A673 (cell line): ENCODE measurements around the gene ELL2. TPM values are rescaled to one million over a fixed set of nuclear protein-coding genes. Genes with fewer than 3 reads are reported as not detected.

ENCODE experiments used
- BruUV-seq: library from RNA; stranded (reverse); fragments of 400-500 nt; replicated peaks from 2 replicates; lab custom pipeline; 2021; lab: Mats Ljungman, UMichigan
- CTCF ChIA-PET: fragments of 300-600 bp; sonication (Branson Sonifier 250); formaldehyde crosslinking; loops from one replicate; lab custom pipeline; 2022; ENCODE audit warnings: antibody characterized with exemption; lab: Charles Lee
- POLR2A ChIA-PET: fragments of 300-600 bp; sonication (Branson Sonifier 250); formaldehyde crosslinking; loops from one replicate; lab custom pipeline; 2022; ENCODE audit warnings: antibody characterized with exemption; ENCODE audit not compliant: low non-redundant PET; lab: Charles Lee
- DNase-seq: peaks from one replicate; pipeline ENCODE4 v3.0.0-alpha.2; 2015; ENCODE audit warnings: low spot score
- H3K27ac ChIP-seq: fragments of 200-600 bp; sonication (generic); 2 replicates; pipeline ENCODE4 v1.5.1; 2016; ENCODE audit warnings: mixed run types, low read depth, mild to moderate bottlenecking, mixed read lengths, antibody characterized with exemption, low read length; ENCODE audit not compliant: poor library complexity, severe bottlenecking
- H3K27me3 ChIP-seq: fragments of 200-600 bp; sonication (generic); replicated peaks from 2 replicates; pipeline ENCODE4 v1.6.1; 2017; ENCODE audit warnings: mixed run types, low read depth, mild to moderate bottlenecking, mixed read lengths, antibody characterized with exemption, low read length; ENCODE audit not compliant: insufficient read depth, poor library complexity
- H3K36me3 ChIP-seq: fragments of 200-600 bp; sonication (generic); 2 replicates; pipeline ENCODE4 v1.6.1; 2016; ENCODE audit warnings: mixed run types, mild to moderate bottlenecking, mixed read lengths, antibody characterized with exemption, low read length; ENCODE audit not compliant: insufficient read depth, poor library complexity, severe bottlenecking
- H3K4me1 ChIP-seq: fragments of 200-600 bp; sonication (generic); 2 replicates; pipeline ENCODE4 v1.6.1; 2017; ENCODE audit warnings: mixed run types, mild to moderate bottlenecking, mixed read lengths, antibody characterized with exemption, low read length; ENCODE audit not compliant: insufficient read depth, poor library complexity, severe bottlenecking
- H3K4me3 ChIP-seq: fragments of 200-600 bp; sonication (generic); 2 replicates; pipeline ENCODE4 v1.5.1; 2016; ENCODE audit warnings: low read depth, mixed run types, mild to moderate bottlenecking, mixed read lengths, low read length; ENCODE audit not compliant: poor library complexity, severe bottlenecking
- H3K9me3 ChIP-seq: fragments of 200-600 bp; sonication (generic); 2 replicates; pipeline ENCODE4 v1.6.1; 2016; ENCODE audit warnings: mixed run types, low read depth, mild to moderate bottlenecking, mixed read lengths, antibody characterized with exemption, low read length; ENCODE audit not compliant: poor library complexity, severe bottlenecking
- CTCF ChIP-seq: fragments of 300-800, 200-600 bp; sonication (generic); conservative IDR thresholded peaks from 2 replicates; pipeline ENCODE4 v1.5.1; 2017; ENCODE audit warnings: low read depth, mild to moderate bottlenecking, antibody characterized with exemption, low read length, moderate library complexity, mixed read lengths
- EZH2 ChIP-seq: fragments of 200-600 bp; sonication (generic); IDR thresholded peaks from 2 replicates; pipeline ENCODE4 v1.6.1; 2017; ENCODE audit warnings: borderline replicate concordance, low read depth, mild to moderate bottlenecking, mixed read lengths, antibody characterized with exemption, low read length; ENCODE audit not compliant: poor library complexity, severe bottlenecking
- intact Hi-C: fragments of 100-400 bp; cut with micrococcal nuclease; formaldehyde crosslinking; loops from one replicate; pipeline ENCODE4 v1.10.0; 2022; ENCODE audit not compliant: unreplicated experiment
- total RNA-seq: library from RNA; stranded (reverse); gene quantifications from 2 replicates; pipeline ENCODE4 v1.2.3, GENCODE V29; 2021

The ELL2 gene
- total RNA-seq, 1 experiment from 2014 or later: 12.0 TPM

GRCh38 chr5:95842854-95843544 lies 118.7 kb downstream of the ELL2 start:
- BruUV-seq: no TSS peak
- Histone ChIP-seq H3K36me3 (no peaks in the 10 kb centered on the region), H3K27me3 (no peaks in the 10 kb centered on the region), H3K4me3 (no peak overlapping the region), H3K27ac (no peak overlapping the region), H3K4me1 (no peaks in the 10 kb centered on the region), H3K9me3 (no peaks in the 10 kb centered on the region)
- TF ChIP-seq CTCF: no peak
- no peak for TF ChIP-seq EZH2
- POLR2A ChIA-PET: no interaction called here
- DNase-seq: no peak
- intact Hi-C loops: loop anchor here (10.0 kb wide), 1 partner anchor 288 kb away; the partner anchor contains the start of genes ARSK and SKIC3
- CTCF ChIA-PET: interaction anchor here (0.6 to 0.8 kb wide), 2 partner anchors 8 to 33 kb away, joined by 3 read pairs; no protein-coding TSS in a partner anchor

- ChIA-PET POLR2A (no interaction called here), CTCF (no interaction called here)
- TF ChIP-seq EZH2 (no peak), CTCF (no peak)
- intact Hi-C loops: loop anchor here (10.0 kb wide), 1 partner anchor 287 kb away; the partner anchor contains the start of genes ARSK and SKIC3
- Histone ChIP-seq H3K4me1 (no peaks in the 10 kb centered on the region), H3K27ac (no peak overlapping the region), H3K4me3 (no peak overlapping the region), H3K36me3 (no peaks in the 10 kb centered on the region), H3K9me3 (no peaks in the 10 kb centered on the region), H3K27me3 (no peaks in the 10 kb centered on the region)
- DNase-seq: no peak
- BruUV-seq: no TSS peak
Measured at GRCh38 chr5:95841914-95842812, 119.5 kb downstream of the ELL2 start.

- no peak overlapping the region for H3K4me3 ChIP-seq
- no peaks in the 10 kb centered on the region for H3K27me3 ChIP-seq
- H3K27ac ChIP-seq: no peak overlapping the region
- H3K36me3 ChIP-seq: no peaks in the 10 kb centered on the region
- DNase-seq: no peak
- TF ChIP-seq CTCF (no peak), EZH2 (no peak)
- ChIA-PET CTCF (no interaction called here), POLR2A (no interaction called here)
- intact Hi-C loops: loop anchor here (10.0 kb wide), 1 partner anchor 286 kb away; the partner anchor contains the start of genes ARSK and SKIC3
- peaks cover 6% of the 10 kb centered on the region for H3K4me1 ChIP-seq
- no TSS peak for BruUV-seq
- no peaks in the 10 kb centered on the region for H3K9me3 ChIP-seq
Measured at GRCh38 chr5:95840956-95841705, 120.5 kb downstream of the ELL2 start.
